GM19099 (cell line): ENCODE results near the gene ILKAP.

ENCODE experiments used
- POLR2A ChIP-seq: IDR thresholded peaks from 3 replicates; pipeline ENCODE4 v1.6.1; 2011; ENCODE audit warnings: low read depth; ENCODE audit not compliant: insufficient read length; ENCODE audit errors: extremely low read depth

The ILKAP gene

DNA sequence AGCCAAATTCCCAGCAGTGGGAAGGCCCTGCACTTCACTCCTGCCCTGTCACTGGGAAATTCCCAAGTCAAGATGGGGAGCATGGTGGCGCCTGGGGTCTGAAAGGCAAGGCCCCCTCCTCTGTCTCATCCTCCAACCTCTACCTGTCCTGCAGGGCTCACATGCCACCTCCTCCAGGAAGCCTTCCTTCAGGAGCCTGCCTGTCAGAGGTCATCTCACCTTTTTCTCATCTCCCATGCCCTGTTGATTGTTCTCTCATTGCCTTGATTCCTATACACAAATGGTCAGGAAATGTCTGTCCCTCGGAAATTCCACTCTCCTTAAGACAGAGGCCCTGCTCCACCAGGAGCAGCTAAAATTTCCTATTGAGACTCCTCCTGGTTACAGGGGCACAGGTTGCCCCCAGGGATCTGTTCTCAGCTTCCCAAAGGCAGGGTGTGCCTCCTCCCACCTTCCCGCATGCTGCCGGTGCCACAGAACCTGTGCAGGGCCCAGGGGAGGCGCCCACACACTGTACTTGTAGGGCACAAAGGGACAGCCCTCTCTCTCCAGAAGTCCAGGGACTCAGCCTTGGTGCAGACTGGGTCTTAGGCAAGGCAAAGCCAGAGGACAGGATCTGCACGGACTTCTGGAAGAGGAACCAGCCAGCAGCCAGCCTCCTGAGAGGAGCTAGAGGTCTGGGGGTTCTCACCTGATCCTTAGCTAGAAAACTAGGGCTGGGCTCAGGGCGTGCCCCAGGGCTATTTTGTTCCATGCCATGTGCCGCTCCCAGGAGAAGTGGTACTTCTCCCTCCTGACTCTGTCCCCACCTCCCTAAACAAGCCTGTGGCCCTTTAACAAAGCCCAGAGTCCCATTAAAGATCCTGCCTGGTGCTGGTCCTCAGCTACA is 23.4 kb upstream of the ILKAP start:
- no peak for TF ChIP-seq POLR2A

DNA sequence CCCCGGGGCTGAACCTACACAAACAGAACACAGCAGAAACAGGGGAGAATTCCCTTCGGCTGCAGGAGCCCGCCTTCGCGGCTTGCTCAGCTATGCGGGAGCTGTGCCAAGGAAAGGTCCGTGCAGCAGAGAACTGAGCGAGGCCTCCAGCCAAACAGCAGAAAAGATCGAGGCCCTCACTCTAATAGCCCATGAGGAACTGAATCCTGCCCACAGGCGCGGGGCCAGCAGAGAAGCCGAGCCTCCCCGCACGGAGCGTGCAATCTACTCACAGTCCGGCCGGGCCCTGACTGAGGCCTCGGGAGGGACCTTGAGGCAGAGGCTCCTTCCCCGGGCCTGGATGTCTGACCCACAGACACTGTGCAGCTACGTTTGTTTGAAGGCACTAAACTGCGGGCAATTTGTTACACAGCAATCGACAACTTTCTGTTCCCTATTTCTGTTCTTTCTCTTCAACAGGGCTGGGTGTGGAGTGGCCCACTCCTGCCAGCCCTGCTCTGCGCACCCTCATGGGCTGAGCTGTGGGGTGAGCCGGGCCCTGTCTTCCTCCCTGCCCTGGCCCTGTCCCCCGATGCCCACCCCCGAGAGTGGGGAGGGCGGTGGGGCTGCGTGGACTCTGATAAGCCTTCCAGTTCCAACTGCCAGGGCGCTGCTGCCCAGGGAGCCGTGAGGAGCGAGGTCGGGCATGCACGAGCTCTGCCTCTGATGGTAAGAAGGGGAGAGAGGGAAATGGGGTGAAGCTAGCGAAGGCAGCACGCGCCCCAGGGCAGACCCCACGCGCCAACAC is 22.6 kb upstream of the ILKAP start:
- TF ChIP-seq POLR2A: no peak

DNA sequence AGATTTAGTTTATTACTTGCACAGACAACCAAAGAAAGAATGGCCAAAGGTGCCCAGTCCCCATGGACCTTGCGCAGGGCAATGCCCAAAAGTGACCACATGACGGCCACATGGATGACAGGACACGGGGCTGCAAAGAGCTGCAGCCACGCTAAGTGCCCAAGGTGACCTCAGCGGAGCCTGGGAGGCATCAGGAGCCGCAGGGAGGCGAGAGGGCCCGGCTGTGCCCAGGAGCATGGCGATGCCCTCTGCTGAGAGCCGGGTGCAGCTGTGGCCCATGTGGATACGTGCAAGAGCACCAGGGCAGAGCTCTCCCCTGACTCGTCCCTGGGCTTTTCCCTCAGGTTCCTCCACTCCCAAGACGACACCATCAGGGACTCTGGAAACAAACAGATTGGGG is 21.6 kb upstream of the ILKAP start:
- no peak for TF ChIP-seq POLR2A

DNA sequence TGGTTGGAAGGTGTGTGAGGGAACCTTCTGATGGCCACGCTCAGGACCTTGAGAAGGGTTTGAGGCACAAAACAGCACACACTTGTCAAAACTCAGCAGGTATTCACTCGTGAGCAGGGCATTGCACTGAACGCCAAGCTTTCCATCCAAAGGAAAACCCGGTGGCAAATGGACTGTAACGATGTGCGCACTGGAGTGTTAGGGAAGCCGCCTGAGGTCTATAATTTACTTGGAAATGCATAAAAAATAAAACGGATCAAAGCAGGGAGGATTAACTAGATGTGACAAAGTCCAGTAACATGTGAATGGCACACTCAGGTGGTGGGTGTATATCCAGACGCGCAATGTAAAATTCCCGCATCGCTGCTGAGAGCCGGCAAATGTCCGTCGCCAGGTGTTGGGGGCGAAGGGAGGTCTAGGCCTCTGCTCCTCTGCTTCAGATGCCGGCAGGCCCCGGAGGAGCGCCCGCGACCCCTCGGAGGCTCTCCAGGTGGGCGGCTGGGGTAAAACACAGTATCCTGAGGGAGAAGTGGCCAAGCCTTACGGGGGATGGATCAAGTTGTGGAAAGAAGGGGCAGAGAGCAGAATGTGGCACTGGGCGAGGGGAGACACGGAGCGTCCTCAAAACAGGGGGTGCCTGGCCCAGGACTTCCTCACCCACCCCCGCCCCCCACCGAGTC is 21.0 kb upstream of the ILKAP start:
- no peak for TF ChIP-seq POLR2A

DNA sequence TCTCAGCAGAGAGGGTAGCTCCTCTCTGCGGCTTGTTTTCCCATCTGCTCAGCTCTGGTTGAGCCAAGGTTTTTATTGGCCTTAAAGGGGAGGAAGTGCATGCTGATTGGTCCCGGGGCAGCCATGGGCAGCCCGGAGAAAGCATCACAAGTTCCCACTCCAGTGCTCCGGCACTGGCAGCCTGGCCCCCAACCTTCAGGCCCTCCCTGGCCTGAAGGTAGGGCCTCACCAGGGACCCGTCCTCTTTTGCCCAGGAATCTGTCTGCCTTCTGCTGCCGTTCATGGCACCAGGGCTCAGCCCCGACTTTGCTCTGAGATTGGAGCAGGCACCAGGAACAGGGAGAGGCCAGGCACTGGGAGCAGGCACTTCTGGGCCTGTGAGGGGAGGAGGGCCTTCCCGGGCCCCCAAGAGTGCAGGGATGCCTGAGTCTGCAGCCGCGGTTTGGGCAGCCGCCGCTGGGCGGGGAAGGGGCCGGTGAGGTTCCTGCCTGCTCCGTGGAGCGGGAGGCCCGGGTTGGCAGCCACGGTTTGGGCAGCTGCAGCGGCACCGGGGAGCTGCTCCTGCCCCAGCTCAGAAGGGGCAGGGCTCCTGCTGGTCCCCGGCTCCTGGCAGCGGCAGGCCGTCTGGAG is 17.5 kb upstream of the ILKAP start:
- TF ChIP-seq POLR2A: no peak

DNA sequence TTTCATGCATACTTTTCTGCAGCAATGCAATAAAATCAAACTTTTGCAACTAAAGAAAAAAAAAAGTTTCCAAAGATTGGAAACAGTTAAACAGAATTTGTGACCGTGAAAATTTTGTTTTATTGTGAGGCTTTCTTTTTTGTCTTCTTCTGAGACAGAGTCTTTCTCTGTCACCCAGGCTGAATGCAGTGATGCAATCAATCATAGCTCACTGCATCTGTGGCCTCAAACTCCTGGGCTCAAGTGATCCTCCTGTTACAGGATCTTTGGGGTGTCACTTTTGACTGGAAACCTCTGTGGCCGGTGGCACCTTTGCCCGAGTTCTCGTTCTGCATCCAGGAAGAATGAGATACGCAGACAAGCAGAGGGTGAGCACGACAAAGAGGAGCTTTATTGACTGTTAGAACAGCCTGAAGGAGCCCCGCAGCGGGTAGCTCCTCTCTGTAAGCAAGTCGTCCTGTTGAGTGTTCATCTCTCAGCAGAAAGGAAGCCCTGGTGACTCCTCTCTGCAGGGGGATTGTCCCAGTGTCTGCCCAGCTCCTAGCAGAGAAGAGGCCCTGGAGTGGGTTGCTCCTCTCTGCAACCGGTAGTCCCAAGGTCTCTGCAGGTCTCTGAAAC is 16.9 kb upstream of the ILKAP start:
- TF ChIP-seq POLR2A: no peak

DNA sequence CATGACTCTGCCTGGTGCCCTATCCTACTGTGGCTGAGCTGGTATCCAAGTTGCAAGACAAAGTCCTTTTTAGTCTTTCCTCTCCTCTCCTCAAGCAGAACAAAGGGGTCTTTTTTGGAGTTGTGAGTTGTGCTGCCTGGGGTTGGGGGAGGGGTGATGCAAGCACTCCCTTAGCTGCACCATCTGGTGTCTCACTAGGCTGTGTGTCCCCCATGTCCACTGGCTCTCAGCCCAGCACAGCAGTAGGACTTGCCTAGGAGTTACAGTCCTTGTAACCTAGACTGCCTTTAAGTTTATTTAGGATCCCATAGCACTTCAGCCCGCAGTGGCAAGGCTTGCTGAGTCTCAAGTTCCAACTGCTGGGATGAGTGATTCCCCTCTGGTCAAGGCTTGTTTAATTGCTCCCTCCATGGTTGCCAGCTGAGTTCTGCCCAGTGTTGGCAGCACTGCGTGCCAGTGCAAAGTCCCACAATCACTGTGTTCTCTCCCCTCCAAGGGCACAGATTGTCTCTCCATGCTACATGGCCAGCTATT is 13.2 kb upstream of the ILKAP start:
- TF ChIP-seq POLR2A: no peak

DNA sequence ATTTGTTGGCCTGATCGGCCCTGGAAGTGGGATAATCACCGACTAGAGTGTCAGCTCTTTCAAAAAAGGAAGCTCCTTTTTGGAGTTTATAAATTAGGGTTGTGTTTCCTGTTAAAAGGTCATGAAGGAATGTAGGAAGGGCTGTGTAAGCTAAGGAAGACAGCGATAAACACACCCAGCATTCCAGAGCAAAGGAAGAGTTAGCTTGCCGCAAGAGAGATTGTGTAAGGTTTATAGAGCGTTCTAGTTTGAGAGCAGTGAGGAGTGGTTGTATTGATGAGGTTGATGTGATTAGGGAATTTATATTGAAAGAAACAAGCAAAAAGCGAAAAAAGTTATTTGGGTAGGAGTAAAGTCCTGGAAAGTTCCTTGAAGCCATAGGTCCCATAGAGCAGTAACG is 3.5 kb upstream of the ILKAP start:
- no peak for TF ChIP-seq POLR2A

DNA sequence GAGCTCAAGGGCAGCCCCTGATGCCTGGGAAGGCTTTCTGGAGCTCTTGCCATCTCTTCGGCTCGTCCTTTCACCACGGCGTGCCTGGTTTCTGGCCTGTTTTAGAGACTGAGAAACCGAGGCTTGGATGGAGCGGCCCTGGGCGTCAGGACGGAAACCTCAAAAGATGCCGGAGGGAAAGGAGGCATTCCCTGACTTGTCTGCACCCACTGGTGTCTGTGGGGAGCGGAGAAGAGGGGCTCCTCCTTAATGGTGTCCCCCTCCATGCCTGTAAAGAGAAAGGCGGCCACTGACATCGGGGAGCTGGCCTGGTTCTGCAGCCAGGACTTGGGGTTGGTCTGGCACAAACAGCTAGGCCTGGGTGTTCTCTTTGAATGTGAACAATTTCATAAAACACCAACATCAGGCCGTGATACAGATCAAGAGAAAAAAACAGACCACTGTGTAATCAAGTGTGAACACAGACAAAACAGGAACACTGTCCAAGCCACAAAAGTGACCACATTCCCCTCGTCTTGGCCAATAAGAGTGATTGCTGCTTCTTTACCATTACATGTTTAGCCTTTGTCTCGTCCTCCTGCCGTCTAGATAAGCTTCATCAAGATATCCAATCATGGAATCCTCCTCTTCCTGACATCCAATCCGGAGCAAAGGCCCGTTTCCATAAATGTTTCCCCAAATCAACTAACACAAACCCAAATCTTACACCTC is 633 bp upstream of the ILKAP start:
- TF ChIP-seq POLR2A: no peak

DNA sequence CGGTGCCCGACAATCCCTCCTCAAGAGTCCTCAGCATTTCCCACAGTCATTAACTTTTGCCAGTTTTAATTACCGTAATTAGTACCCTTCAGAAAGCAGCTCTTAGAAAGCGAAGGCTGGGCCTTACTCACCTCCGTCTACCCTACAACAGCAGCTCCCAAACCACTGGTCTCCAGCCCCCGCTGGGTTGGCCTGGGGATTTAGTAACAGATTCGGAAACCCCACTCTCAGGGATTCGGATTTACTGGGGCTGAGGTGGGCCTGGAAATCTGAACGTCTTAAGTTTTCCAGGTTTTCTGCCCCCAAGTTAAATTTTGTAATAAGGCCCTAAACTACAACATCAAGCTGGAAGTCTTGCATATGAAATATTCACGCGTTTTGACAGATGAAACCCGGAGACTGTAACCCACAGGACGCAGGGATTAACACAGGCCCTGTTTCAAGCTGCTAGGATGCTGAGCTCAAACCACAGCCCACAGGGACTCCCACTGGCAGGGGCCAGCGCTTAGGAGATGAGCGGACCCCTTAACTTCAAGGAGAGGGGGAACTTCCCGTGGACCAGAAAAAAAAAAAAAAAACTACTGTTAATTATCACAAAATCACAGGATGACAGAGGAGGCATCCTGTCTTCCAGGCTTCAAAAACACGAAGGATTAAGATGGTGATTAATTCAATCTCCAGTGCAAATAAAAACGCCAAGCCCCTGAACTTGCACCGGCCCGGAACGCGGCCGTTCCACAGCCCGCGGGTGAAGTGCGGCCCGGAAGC is 985 bp downstream of the ILKAP start:
- TF ChIP-seq POLR2A: no peak

DNA sequence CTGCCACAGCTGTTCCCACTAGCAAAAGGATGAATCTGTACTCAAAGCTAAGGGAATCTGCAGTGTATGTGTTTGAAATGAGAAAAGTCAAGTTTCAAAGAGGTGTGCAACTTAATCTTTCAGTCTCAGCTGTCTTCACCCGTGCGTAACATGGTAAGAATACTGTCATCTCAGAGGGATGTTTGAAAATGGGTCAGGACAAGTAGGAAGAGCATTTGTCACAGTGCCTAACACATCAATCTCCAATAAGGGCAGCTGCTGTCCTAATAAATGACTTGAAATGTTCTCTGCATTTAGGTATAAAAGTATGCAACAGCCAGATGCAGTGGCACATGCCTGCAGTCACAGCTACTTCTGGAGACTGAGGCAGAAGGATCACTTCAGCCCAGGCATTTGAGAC is 13.1 kb downstream of the ILKAP start:
- no peak for TF ChIP-seq POLR2A

DNA sequence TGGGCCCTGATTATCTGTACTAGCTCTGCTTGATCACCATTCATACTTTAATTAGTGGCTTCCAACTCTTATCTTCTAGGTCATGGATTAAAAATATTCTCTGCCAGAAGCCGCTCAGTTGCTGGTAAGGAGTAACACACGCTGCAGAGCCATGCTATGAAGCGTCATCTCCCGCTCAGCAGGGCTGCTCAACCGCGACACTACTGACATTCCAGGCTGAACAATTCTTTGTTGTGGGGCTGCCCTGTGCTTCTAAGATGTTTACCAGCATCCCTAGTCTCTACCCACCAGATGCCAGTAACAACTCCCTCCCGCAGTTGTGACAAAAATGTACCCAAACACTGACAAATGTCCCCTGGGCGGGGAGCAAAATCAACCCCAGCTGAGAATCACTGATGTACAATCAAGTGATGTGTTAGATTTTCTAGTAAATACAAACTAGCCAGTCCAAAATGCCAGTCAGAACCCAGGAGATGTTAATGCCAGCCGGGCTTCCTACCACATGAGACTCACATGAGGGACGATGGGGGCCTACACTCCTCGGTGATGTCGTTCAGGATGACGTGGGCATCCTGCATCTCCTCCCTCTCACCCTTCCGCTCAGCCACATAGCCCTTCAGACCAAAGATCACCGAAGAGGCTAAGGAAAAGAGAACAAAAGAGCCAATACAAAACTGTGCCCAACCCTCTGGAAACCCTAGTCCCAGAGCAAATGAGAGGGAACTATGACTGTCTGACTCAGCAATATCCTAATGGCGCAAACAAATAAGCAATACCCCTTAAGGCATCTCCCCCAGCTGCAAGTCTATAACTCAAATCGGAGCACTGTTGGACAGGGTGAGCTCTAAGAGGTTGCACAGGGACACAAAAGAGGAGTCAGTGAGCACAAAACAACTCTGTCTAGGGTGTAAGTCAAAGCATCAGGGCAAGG is 15.6 kb downstream of the ILKAP start:
- no peak for TF ChIP-seq POLR2A

DNA sequence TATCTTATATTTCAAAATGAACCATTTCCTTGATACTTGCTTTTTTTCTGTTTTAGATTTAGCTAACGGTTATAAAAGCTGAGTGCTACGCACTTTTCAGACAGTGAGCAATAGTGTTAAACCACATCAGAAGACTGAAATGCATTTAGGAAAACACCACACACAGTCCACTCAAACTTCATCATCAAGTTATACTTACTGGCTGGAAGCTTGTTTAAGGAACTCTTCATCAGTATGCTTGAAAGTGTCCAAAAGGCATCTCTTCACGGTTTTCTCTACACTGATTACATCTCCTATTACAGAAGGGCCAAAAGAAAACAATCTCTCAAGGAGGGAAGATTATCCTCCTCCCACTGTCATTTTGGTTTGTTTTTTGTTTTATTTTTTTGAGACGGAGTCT is 19.7 kb downstream of the ILKAP start:
- no peak for TF ChIP-seq POLR2A

DNA sequence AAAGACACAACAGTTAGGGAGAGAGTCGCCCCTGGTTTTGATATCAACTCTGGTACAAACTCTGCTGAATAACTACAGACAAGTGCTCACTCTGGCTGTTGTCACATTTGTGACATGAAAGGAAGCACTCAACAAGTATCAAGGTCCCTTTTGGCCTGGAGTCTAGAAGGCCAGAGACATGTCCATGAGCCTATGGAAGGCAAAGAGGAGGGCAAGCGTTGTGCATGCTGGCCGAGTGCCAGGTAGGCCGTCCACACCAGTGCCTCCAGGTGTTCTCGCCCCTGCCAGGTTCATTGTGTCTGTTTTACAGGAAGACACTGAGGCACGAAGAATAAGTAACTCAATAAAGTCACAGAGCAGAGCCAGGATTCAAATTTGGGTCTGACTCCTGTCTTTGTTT is 21.1 kb downstream of the ILKAP start:
- TF ChIP-seq POLR2A: no peak
